ENCODE results near the gene SPAG9. TPM values are rescaled to one million over a fixed set of nuclear protein-coding genes. Genes with fewer than 3 reads are reported as not detected.
A peak's percentile ranks its signal among the peaks of the same experiment; 100 is the strongest.
"Not testable (repeated sequence)": the region's sequence is repeated elsewhere in the genome, so short reads cannot be mapped to it uniquely, and the experiment has no call there.

Gene SPAG9
- total and polyA plus RNA-seq, 2 of the 8 experiments (the other 6 are each of a cell fraction or from before 2014, with no cell fraction given) = 9.8 to 63.8 TPM

- TF ChIP-seq RAD21 (IDR thresholded peaks at IDR 0.05 in 1 of 2, conservative IDR thresholded peaks at IDR 0.05 in 1 of 2; ENCODE audit: low read depth in 2 of 2, low read length in 2 of 2) (no peak), PHF8 (conservative IDR thresholded peaks at IDR 0.05; ENCODE audit: low read depth, low read length) (no peak), RXRA (IDR thresholded peaks at IDR 0.05; ENCODE audit: insufficient read depth, low read depth, low read length) (no peak), RBBP5 (IDR thresholded peaks at IDR 0.05; ENCODE audit: borderline replicate concordance, low read depth, low read length) (no peak), CHD1 (IDR thresholded peaks at IDR 0.05; ENCODE audit: low read depth, low read length) (no peak)
Observed at GRCh38 chr17:51083981-51084380, 36.7 kb downstream of the SPAG9 start (continued).

- H2BK20ac ChIP-seq (ENCODE audit: low read length); H4K20me1 ChIP-seq (replicated peaks in 1 of 2; ENCODE audit: control insufficient read depth in 1 of 2, insufficient read depth in 2 of 2, low read length in 2 of 2); H3K4me2 ChIP-seq (ENCODE audit: insufficient read depth in 1 of 2, low read depth in 2 of 2, low read length in 2 of 2); H3K79me1 ChIP-seq (ENCODE audit: low read depth, low read length); H2BK120ac ChIP-seq (replicated peaks; ENCODE audit: low read depth, low read length); H3K4me1 ChIP-seq (replicated peaks in 1 of 4; ENCODE audit: control insufficient read depth in 3 of 4, insufficient read depth in 4 of 4, low read length in 3 of 4); H3K27ac ChIP-seq (ENCODE audit: low read depth, low read length); H2AK5ac ChIP-seq (ENCODE audit: low read depth, low read length); H2BK12ac ChIP-seq (ENCODE audit: low read depth, low read length); H3K9me3 ChIP-seq (ENCODE audit: insufficient read depth in 2 of 2, low read depth in 1 of 2, low read length in 1 of 2); H3K27me3 ChIP-seq (replicated peaks in 1 of 4; ENCODE audit: control insufficient read depth in 3 of 4, extremely low read depth in 1 of 4, insufficient read depth in 3 of 4, low read length in 3 of 4); H4K5ac ChIP-seq (ENCODE audit: insufficient read length, low read depth, low read length); H4K8ac ChIP-seq (ENCODE audit: extremely low read depth, insufficient read depth, low read length); CTCF ChIA-PET (ENCODE audit: partially characterized antibody); FAIRE-seq; H2BK15ac ChIP-seq (ENCODE audit: low read length); H3K79me2 ChIP-seq (ENCODE audit: control insufficient read depth in 1 of 2, insufficient read depth in 2 of 2, low read length in 2 of 2); H3K9ac ChIP-seq (replicated peaks in 1 of 4; ENCODE audit: extremely low read depth in 1 of 4, low read depth in 3 of 4, low read length in 3 of 4); H4K91ac ChIP-seq (replicated peaks; ENCODE audit: insufficient read length, low read length); H3K23ac ChIP-seq (ENCODE audit: insufficient read length); H3K18ac ChIP-seq (ENCODE audit: extremely low read depth, low read length); H3K23me2 ChIP-seq (ENCODE audit: low read depth, low read length); H2BK5ac ChIP-seq (ENCODE audit: low read depth, low read length); H3K56ac ChIP-seq (replicated peaks; ENCODE audit: insufficient read length, low read depth, low read length); H3K4me3 ChIP-seq (ENCODE audit: extremely low read depth in 1 of 4, insufficient read depth in 2 of 4, low read depth in 3 of 4, low read length in 4 of 4); H2AFZ ChIP-seq (ENCODE audit: low read length); H3K14ac ChIP-seq (ENCODE audit: insufficient read length); H3K36me3 ChIP-seq (ENCODE audit: control insufficient read depth in 2 of 4, insufficient read depth in 4 of 4, low read length in 3 of 4); H3K4ac ChIP-seq (replicated peaks; ENCODE audit: insufficient read length, low read depth, low read length): not testable (repeated sequence)
- WGBS, 2 experiments (ENCODE audit: extremely low coverage in 1 of 2, insufficient coverage in 1 of 2, insufficient read length in 1 of 2, insufficient replicate concordance in 2 of 2, low coverage in 1 of 2, low lambda C conversion rate in 2 of 2, missing lambda C conversion rate in 1 of 2) = 74% methylated on average over 7 of the region's 7 CpGs; no CpG with 5 or more reads in 1 of the 2 experiments
- POLR2A ChIA-PET (ENCODE audit: partially characterized antibody) = interaction anchor here (0.6 kb wide), 1 partner anchor 36 kb away, joined by 3 read pairs; no protein-coding TSS in a partner anchor
- peak in 1 of 2 experiments; percentile 10 for DNase-seq (ENCODE audit: low read depth in 1 of 2, low spot score in 2 of 2)
Observed at GRCh38 chr17:51083364-51083763, 37.3 kb downstream of the SPAG9 start.

Data from H1 (cell line).